Renal pelvis (tissue), 4 donors: ENCODE results near the gene GATAD2A. TPM values are rescaled to one million over a fixed set of nuclear protein-coding genes. Genes with fewer than 3 reads are reported as not detected.

Experiments
- DNase-seq: peaks from one replicate; pipeline ENCODE4 v3.0.0-alpha.2; 2013
- polyA plus RNA-seq, 3 donors: library from polyadenylated mRNA; unstranded; fragments of 120-200 nt; gene quantifications; one replicate each; pipeline ENCODE4 v1.2.1, GENCODE V29; 2013; ENCODE audit not compliant: insufficient read length in 3 of 3

The GATAD2A gene
- polyA plus RNA-seq, 3 donors, result 48.7 to 61.4 (median 56.4) TPM

- no peak for DNase-seq
Observed at GRCh38 chr19:19529783-19530422, 124.4 kb downstream of the GATAD2A start.

GRCh38 chr19:19530423-19530804 is 124.9 kb downstream of the GATAD2A start:
- DNase-seq, result no peak

GRCh38 chr19:19530889-19531288 is 125.4 kb downstream of the GATAD2A start:
- no peak for DNase-seq

GRCh38 chr19:19531951-19532805 is 126.7 kb downstream of the GATAD2A start:
- DNase-seq, result no peak

GRCh38 chr19:19532806-19533701 is 127.6 kb downstream of the GATAD2A start:
- no peak for DNase-seq

GRCh38 chr19:19533841-19534240 is 128.4 kb downstream of the GATAD2A start:
- DNase-seq, result no peak

GRCh38 chr19:19534556-19535265 is 129.2 kb downstream of the GATAD2A start:
- DNase-seq, result no peak

GRCh38 chr19:19535311-19536191 is 130.1 kb downstream of the GATAD2A start:
- DNase-seq, result no peak

- DNase-seq, result no peak
Observed at GRCh38 chr19:19537075-19538048, 131.9 kb downstream of the GATAD2A start.

- no peak for DNase-seq
Observed at GRCh38 chr19:19538061-19538784, 132.7 kb downstream of the GATAD2A start, which contains the start of gene CILP2. TSS of gene CILP2 (plus strand) at chr19:19538265. CDS start at chr19:19538350, 85 bp downstream.

GRCh38 chr19:19538785-19539166 is 133.3 kb downstream of the GATAD2A start:
- DNase-seq, result no peak

GRCh38 chr19:19539698-19540063 is 134.2 kb downstream of the GATAD2A start:
- DNase-seq, result no peak

- DNase-seq, result no peak
Observed at GRCh38 chr19:19540064-19540714, 134.7 kb downstream of the GATAD2A start.

- no peak for DNase-seq
Observed at GRCh38 chr19:19540715-19541515, 135.4 kb downstream of the GATAD2A start.

- no peak for DNase-seq
Observed at GRCh38 chr19:19541616-19542015, 136.1 kb downstream of the GATAD2A start.

- no peak for DNase-seq
Observed at GRCh38 chr19:19542507-19542906, 137.0 kb downstream of the GATAD2A start.

GRCh38 chr19:19543101-19543500 is 137.6 kb downstream of the GATAD2A start:
- DNase-seq, result no peak
